Keratinocyte (primary cell): ENCODE results near the gene MRPS14.

ENCODE experiments used
- CTCF ChIP-seq, 3 experiments: IDR thresholded peaks in 1 of 3; conservative IDR thresholded peaks in 1 of 3; optimal IDR thresholded peaks in 1 of 3; 2 replicates in 2 of 3; 3 replicates in 1 of 3; pipeline versions ENCODE3 to v1.5.1; 2011; ENCODE audit warnings: low read length in 3 of 3, mild to moderate bottlenecking in 3 of 3, moderate library complexity in 2 of 3, control low read depth in 1 of 3, inconsistent platforms in 1 of 3; ENCODE audit not compliant: insufficient read depth in 2 of 3; ENCODE audit errors: extremely low read depth in 1 of 3
- EZH2 ChIP-seq: IDR thresholded peaks from one replicate; pipeline ENCODE4 v1.6.1; 2012; ENCODE audit warnings: inconsistent platforms, mild to moderate bottlenecking, low read length, moderate library complexity

DNA sequence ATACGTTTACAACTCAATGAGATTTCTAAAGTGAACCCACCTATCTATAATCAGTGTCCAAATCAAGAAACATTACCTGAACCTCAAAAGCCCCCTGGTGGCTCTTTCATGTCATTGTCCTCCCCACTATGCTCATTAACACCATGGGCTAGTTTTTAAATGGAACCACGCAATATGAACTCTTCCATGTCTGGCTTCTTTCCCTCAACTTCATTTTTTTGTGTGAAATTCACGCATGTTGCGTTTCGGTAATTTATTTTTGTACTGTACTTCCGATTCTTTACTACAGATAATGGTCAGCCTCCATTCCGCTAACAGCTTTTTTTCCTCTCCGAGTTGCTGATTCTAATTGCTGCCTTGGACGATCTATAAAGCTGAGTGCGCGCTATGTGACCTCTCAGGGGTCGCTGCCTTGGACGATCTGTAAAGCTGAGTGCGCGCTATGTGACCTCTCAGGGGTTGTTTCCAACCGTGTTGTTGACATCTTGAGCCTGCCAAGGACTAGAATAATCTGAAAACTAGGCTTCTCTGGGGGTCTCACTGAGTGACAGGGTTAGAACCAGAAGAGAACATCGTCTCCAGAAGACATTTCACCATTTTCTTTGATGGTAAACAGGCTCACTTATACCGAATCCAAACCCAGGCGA lies 24.5 kb downstream of the MRPS14 start:
- TF ChIP-seq CTCF (optimal IDR thresholded peaks at IDR 0.05 in 1 of 3, IDR thresholded peaks at IDR 0.05 in 1 of 3, conservative IDR thresholded peaks at IDR 0.05 in 1 of 3; ENCODE audit: extremely low read depth in 1 of 3, insufficient read depth in 2 of 3, low read length in 3 of 3) (peak; percentile 46 to 75 (median 46)), EZH2 (no peak)
